Heart right ventricle (tissue), 16 donors: ENCODE results near the gene TP53TG5. TPM values are rescaled to one million over a fixed set of nuclear protein-coding genes. Genes with fewer than 3 reads are reported as not detected.

Experiments used
- ATAC-seq, 8 donors: fragments of 200-7000 bp; cut with Tn5 transposase; one replicate each; pipeline ENCODE4 v1.9.1; 2020; ENCODE audit warnings: mild to moderate bottlenecking in 8 of 8, moderate library complexity in 8 of 8, moderate number of reproducible peaks in 1 of 8
- DNase-seq, 2 donors: peaks; one replicate each; pipeline ENCODE4 v3.0.0-alpha.2; 2020
- H3K27ac ChIP-seq, 10 donors: fragments of 200-600 bp; sonication (generic) in 2 of 10; one replicate each; pipeline versions ENCODE4 v1.5.0 to v1.8.0; 2020 to 2022; ENCODE audit warnings: mild to moderate bottlenecking in 3 of 10
- H3K27me3 ChIP-seq, 7 donors: fragments of 200-600 bp; one replicate each; pipeline ENCODE4 v1.8.0; 2021 to 2022; ENCODE audit warnings: mild to moderate bottlenecking in 2 of 7
- H3K36me3 ChIP-seq, 9 donors: fragments of 200-600 bp; sonication (generic) in 1 of 9; one replicate each; pipeline versions ENCODE4 v1.5.0 to v1.8.0; 2020 to 2022; ENCODE audit warnings: mild to moderate bottlenecking in 2 of 9
- H3K4me1 ChIP-seq, 9 donors: fragments of 200-600 bp; sonication (generic) in 1 of 9; one replicate each; pipeline versions ENCODE4 v1.5.0 to v1.8.0; 2020 to 2022; ENCODE audit warnings: mild to moderate bottlenecking in 4 of 9
- H3K4me3 ChIP-seq, 10 donors: fragments of 200-600 bp; sonication (generic) in 2 of 10; one replicate each; pipeline versions ENCODE4 v1.5.0 to v1.8.0; 2020 to 2022; ENCODE audit warnings: mild to moderate bottlenecking in 7 of 10, moderate library complexity in 2 of 10
- H3K9me3 ChIP-seq, 11 donors: fragments of 200-600 bp in 10 of 11; sonication (generic) in 2 of 11; one replicate each; pipeline versions ENCODE4 v1.5.0 to v1.8.0; 2013 to 2022; ENCODE audit warnings: mild to moderate bottlenecking in 2 of 11, control low read depth in 1 of 11, moderate library complexity in 1 of 11
- CTCF ChIP-seq, 9 donors: fragments of 200-600 bp; sonication (generic) in 2 of 9; IDR thresholded peaks; one replicate each; pipeline versions ENCODE4 v1.5.0 to v1.8.0; 2021 to 2022; ENCODE audit warnings: antibody characterized with exemption in 9 of 9, mild to moderate bottlenecking in 5 of 9, moderate library complexity in 1 of 9
- WGBS, 2 donors: extraction: QIAGEN DNeasy Blood & Tissue Kit; methylation state at CpG; one replicate each; pipeline ENCODE4 v1.1.7; 2013; ENCODE audit warnings: inconsistent platforms in 1 of 2; 5-methylcytosine and 5-hydroxymethylcytosine counted together
- intact Hi-C, 10 donors: fragments of 100-400 bp; cut with DNase I; formaldehyde crosslinking; loops; one replicate each; pipeline versions ENCODE4 v1.11.1 to v1.14.2; 2022
- polyA plus RNA-seq, 2 donors: library from polyadenylated mRNA; stranded (reverse); fragments of 200-250 nt; gene quantifications; one replicate each; pipeline ENCODE4 v1.2.3, GENCODE V29; 2013
- total RNA-seq, 10 donors: library from RNA; stranded (reverse); fragmentation: NEBNext Ultra II Directional in 3 of 10; extraction: Animal tissue kit (Norgen Biotek cat#: 25700) in 3 of 10; gene quantifications; one replicate each; pipeline versions ENCODE4 v1.2.1 to v1.2.4, GENCODE V29; 2021 to 2023
- donor health status: Arrhythmogenic right ventricular cardiomyopathy.
- donor health status: ischemic (EF 13 %, LVEDD 7.1; RV severe dilation, severe dysfunction).
- donor health status: healthy with polysubstance abuse.
- donor health status: DM: no; HTN: yes; CAD: no.
- donor health status: DM: no; HTN: no; CAD: no.
- donor health status: ischemic (EF 25% LVEDD 6.9; RV normal size, moderate dysfunction).
- donor health status: ischemic (EF 25% LVEDD 5.7; RV mildly dilated, moderate dysfunction).
- donor health status: healthy.
- donor health status: DM: yes; HTN: yes; CAD: no.
- donor health status: Ischemic cardiomyopathy.
- donor health status: ischemic (EF 35%, LVEDD 5.7; RV mildly dilated, moderate dysfunction).
- donor health status: nonischemic (EF 11% LVEDD 7.7; RV severe dilation, severe dysfunction).
- donor health status: DM: yes; HTN: yes; CAD: no.
- donor health status: PGD.
- donor health status: ischemic (EF 29% LVEDD 5.4; RV normal size, mild dysfunction).
- donor health status: nonischemic (EF 23%, LVEDD 6.1; RV moderate dilation, normal function).

Gene TP53TG5
- total and polyA plus RNA-seq, 12 donors = 0.43 to 2.4 (median 1.2) TPM

DNA sequence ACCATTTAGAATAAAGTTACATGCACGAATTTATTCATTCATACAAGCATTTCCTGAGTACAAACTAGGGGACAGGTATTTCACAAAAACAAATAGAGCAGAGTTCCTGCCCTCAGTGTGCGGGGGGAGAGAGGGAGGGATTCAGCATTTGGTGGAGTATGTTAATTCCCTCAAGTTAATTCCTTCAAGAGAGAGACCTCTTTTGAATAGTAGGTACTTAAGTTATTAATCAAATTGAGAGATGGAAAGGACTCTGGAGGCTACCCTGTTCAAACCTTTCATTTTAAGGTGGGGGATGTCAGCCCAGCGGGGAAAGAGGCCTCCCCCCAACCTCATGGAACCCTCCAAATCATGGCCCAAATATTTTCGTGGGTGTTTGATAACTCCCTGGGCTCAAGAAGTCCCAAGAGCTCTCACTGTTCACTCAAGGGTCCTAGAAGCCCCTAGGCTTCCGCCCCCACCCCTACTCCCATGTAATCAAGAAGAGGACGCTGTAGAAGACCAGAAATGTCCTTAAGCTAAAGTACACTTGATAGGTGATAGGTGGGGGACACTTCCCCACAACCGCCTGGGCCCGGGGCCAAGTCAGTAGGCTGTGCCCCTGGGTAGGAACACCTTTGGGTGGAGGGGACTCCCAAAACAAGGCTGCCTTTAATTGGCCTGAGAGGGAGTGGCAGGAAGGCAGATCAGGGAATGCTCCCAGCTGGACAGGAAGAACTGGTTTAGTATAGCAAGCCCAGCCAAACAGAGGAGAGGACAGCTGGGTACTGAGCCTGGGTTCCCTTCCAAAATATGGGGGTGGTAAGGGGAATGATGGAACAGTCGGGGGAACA lies 32.8 kb downstream of the TP53TG5 start:
- 57 to 60% methylated on average over 9 of the region's 9 CpGs for WGBS, 2 donors
- peak overlapping the region; percentile 53 to 97 (median 94) for H3K27ac ChIP-seq
- no peak for TF ChIP-seq CTCF (IDR thresholded peaks at IDR 0.05)
- peaks cover 3 to 77% (median 67%) of the 10 kb centered on the region in 9 donors for H3K4me1 ChIP-seq
- peaks cover 0 to 6% (median 0%) of the 10 kb centered on the region in 9 donors for H3K36me3 ChIP-seq
- intact Hi-C loops = no loop called here
- no peaks in the 10 kb centered on the region for H3K27me3 ChIP-seq
- H3K4me3 ChIP-seq = peak overlapping the region in 9 of 10 donors; percentile 1 to 90 (median 84)
- no peak for DNase-seq
- ATAC-seq = peak in 3 of 8 donors; percentile 17 to 27 (median 22)
- no peaks in the 10 kb centered on the region for H3K9me3 ChIP-seq

DNA sequence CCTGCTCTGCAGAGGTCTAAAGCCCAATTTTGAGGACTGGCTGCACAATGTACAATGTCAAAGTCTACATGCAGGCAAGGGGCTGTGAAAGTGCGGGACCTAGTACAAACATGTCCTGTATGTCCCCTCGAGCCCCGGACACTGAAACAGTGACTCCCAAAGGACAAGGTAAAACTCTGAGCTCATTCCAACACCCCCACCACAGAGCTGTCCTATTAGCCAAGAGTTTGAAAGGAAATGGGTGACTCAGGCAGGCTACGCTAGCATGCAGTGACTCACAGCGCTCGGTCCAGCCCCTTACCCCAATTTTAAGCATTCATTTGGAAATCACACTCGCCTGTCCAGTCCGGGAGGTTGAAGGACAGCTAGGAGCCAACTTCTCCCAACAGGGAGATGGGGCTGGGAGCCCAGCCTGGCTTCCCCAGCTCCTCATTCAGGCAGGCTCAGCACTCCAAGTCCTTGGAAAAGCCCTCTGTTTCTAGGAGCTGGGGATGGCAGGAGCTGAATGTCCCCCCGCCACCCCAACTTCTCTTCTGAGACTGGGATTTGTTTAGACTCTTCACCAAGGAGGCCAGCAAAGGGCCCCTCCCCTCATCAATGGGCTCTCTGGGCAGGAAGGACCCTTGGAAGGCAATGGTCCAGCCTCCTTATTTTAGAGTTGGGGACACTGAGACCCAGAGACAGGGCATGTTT lies 33.8 kb downstream of the TP53TG5 start:
- Histone ChIP-seq H3K36me3 (peaks cover 0 to 6% (median 0%) of the 10 kb centered on the region in 9 donors), H3K4me3 (peak overlapping the region in 8 of 10 donors; percentile 19 to 89 (median 80)), H3K27ac (peak overlapping the region; percentile 83 to 97 (median 94)), H3K27me3 (no peaks in the 10 kb centered on the region), H3K9me3 (no peaks in the 10 kb centered on the region), H3K4me1 (peaks cover 7 to 87% (median 76%) of the 10 kb centered on the region in 9 donors)
- DNase-seq = no peak
- ATAC-seq = peak in 5 of 8 donors; percentile 2 to 60 (median 31)
- WGBS, 2 donors = 30 to 36% methylated on average over 9 of the region's 9 CpGs
- intact Hi-C loops = no loop called here
- no peak for TF ChIP-seq CTCF (IDR thresholded peaks at IDR 0.05)

GRCh38 chr20:45343532-45344167 lies 34.5 kb downstream of the TP53TG5 start:
- DNase-seq = no peak
- peak overlapping the region; percentile 83 to 97 (median 94) for H3K27ac ChIP-seq
- H3K27me3 ChIP-seq = no peaks in the 10 kb centered on the region
- no peaks in the 10 kb centered on the region for H3K9me3 ChIP-seq
- peak overlapping the region in 4 of 10 donors; percentile 5 to 86 (median 22) for H3K4me3 ChIP-seq
- intact Hi-C loops = loop anchor here in 3 of 10 donors (2.0 kb wide), 1 partner anchor 15 kb away; no protein-coding TSS in a partner anchor
- H3K36me3 ChIP-seq = peaks cover 0 to 6% (median 0%) of the 10 kb centered on the region in 9 donors
- ATAC-seq = no peak
- 47 to 52% methylated on average over 6 of the region's 6 CpGs for WGBS, 2 donors
- TF ChIP-seq CTCF (IDR thresholded peaks at IDR 0.05) = no peak
- peaks cover 11 to 90% (median 82%) of the 10 kb centered on the region in 9 donors for H3K4me1 ChIP-seq
